ENCODE measurements around the gene GTF3C6. TPM values are rescaled to one million over a fixed set of nuclear protein-coding genes. Genes with fewer than 3 reads are reported as not detected.

GTF3C6 gene
- total RNA-seq, 1 experiment from 2014 or later = 32.0 TPM

DNA sequence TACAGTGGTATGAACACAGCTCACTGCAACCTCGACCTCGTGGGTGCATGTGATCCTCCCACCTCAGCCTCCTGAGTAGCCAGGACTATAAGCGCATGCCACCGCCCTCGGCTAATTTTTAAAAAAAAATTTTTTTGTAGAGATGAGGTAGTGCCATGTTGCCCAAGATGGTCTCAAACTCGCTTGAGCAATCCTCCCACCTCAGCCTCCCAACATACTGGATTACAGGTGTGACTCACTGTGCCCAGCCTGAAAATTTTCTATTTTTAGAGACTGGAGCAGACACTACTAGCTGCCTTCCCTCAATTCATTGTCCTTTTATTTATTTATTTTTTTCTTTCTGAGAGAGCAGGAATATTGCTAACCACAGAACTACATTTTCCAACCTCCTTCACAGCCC, 20.3 kb upstream of the GTF3C6 start:
- POLR2A ChIA-PET = no interaction called here
- intact Hi-C loops (cut with micrococcal nuclease) = no loop called here
- Histone ChIP-seq H3K79me2 (ENCODE audit: insufficient read depth, low read length) (no peaks in the 10 kb centered on the region), H3K4me3 (replicated peaks in 1 of 2; ENCODE audit: low read depth in 1 of 2, low read length in 2 of 2) (no peak overlapping the region), H3K36me3 (ENCODE audit: control insufficient read depth in 1 of 2, insufficient read depth in 2 of 2, low read length in 2 of 2) (no peaks in the 10 kb centered on the region), H3K9me3 (ENCODE audit: control insufficient read depth in 1 of 2, insufficient read depth in 1 of 2, low read depth in 1 of 2, low read length in 2 of 2) (no peaks in the 10 kb centered on the region), H3K4me2 (ENCODE audit: low read length) (no peak overlapping the region), H3K27ac (ENCODE audit: low read depth, low read length) (no peak overlapping the region), H3K9me2 (ENCODE audit: insufficient read depth) (no peaks in the 10 kb centered on the region), H3K4me1 (ENCODE audit: control insufficient read depth in 1 of 2, insufficient read depth in 2 of 2, low read length in 2 of 2) (peaks cover 0 to 4% of the 10 kb centered on the region in 2 experiments; a peak in 1 of 4 replicates), H4K20me1 (ENCODE audit: insufficient read depth) (no peaks in the 10 kb centered on the region), H3K9ac (ENCODE audit: low read length) (no peak overlapping the region), H2AFZ (ENCODE audit: low read depth, low read length, poor library complexity, severe bottlenecking) (no peak overlapping the region), H3K27me3 (ENCODE audit: insufficient read depth, low read length) (no peaks in the 10 kb centered on the region)
- TF ChIP-seq FOSL1 (IDR thresholded peaks at IDR 0.05; ENCODE audit: low read depth) = no peak
- TF ChIP-seq, protein P1, sequence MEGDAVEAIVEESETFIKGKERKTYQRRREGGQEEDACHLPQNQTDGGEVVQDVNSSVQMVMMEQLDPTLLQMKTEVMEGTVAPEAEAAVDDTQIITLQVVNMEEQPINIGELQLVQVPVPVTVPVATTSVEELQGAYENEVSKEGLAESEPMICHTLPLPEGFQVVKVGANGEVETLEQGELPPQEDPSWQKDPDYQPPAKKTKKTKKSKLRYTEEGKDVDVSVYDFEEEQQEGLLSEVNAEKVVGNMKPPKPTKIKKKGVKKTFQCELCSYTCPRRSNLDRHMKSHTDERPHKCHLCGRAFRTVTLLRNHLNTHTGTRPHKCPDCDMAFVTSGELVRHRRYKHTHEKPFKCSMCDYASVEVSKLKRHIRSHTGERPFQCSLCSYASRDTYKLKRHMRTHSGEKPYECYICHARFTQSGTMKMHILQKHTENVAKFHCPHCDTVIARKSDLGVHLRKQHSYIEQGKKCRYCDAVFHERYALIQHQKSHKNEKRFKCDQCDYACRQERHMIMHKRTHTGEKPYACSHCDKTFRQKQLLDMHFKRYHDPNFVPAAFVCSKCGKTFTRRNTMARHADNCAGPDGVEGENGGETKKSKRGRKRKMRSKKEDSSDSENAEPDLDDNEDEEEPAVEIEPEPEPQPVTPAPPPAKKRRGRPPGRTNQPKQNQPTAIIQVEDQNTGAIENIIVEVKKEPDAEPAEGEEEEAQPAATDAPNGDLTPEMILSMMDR (IDR thresholded peaks at IDR 0.05 in 2 of 3, conservative IDR thresholded peaks at IDR 0.05 in 1 of 3; ENCODE audit: borderline replicate concordance in 1 of 3, insufficient read depth in 1 of 3, low read depth in 2 of 3, low read length in 2 of 3) = no peak
- no peak for TF ChIP-seq SIN3A (IDR thresholded peaks at IDR 0.05; ENCODE audit: low read depth)
- no peak for TF ChIP-seq EGR1 (IDR thresholded peaks at IDR 0.05; ENCODE audit: low read depth)
- no peak for TF ChIP-seq ZNF274 (IDR thresholded peaks at IDR 0.05; ENCODE audit: low read depth, low read length)
- TF ChIP-seq, protein P2, sequence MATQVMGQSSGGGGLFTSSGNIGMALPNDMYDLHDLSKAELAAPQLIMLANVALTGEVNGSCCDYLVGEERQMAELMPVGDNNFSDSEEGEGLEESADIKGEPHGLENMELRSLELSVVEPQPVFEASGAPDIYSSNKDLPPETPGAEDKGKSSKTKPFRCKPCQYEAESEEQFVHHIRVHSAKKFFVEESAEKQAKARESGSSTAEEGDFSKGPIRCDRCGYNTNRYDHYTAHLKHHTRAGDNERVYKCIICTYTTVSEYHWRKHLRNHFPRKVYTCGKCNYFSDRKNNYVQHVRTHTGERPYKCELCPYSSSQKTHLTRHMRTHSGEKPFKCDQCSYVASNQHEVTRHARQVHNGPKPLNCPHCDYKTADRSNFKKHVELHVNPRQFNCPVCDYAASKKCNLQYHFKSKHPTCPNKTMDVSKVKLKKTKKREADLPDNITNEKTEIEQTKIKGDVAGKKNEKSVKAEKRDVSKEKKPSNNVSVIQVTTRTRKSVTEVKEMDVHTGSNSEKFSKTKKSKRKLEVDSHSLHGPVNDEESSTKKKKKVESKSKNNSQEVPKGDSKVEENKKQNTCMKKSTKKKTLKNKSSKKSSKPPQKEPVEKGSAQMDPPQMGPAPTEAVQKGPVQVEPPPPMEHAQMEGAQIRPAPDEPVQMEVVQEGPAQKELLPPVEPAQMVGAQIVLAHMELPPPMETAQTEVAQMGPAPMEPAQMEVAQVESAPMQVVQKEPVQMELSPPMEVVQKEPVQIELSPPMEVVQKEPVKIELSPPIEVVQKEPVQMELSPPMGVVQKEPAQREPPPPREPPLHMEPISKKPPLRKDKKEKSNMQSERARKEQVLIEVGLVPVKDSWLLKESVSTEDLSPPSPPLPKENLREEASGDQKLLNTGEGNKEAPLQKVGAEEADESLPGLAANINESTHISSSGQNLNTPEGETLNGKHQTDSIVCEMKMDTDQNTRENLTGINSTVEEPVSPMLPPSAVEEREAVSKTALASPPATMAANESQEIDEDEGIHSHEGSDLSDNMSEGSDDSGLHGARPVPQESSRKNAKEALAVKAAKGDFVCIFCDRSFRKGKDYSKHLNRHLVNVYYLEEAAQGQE (IDR thresholded peaks at IDR 0.05; ENCODE audit: low read depth) = no peak
- TF ChIP-seq POLR2AphosphoS5 (IDR thresholded peaks at IDR 0.05; ENCODE audit: low read depth, low read length) = no peak
- no peak for TF ChIP-seq POLR2A (IDR thresholded peaks at IDR 0.05; ENCODE audit: borderline replicate concordance, extremely low read depth, insufficient read depth, insufficient read length)
- CTCF ChIA-PET = no interaction called here
- no peak for ATAC-seq
- RAD21 ChIA-PET (ENCODE audit: low non-redundant PET in 1 of 2, low total read pairs in 2 of 2, uncharacterized antibody in 2 of 2, unreplicated experiment in 2 of 2) = no interaction called here
- no peak for DNase-seq (ENCODE audit: low read depth, low spot score)
- no TSS peak for BruUV-seq (replicated peaks)
